ENCODE results near the gene NTMT2.

DNA sequence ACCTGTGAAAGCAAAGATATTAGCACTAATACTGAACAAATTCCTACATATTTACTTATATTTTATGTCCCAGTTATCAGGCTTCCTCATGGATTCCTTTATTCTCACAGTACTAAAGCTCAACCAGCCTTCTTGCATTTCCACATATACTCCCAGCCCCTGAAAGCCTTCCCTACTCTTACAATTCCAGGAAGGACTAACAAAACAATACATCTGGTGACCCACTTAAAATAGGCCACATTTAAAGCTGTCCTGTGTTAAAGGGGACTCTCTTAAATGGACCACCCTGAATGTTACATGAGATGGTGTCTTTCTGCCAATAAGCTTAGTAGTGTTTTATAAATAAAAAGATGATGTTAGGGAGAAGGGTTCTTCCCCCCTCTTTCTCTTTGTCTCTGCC is 54.4 kb downstream of the NTMT2 start:
- TF ChIP-seq, protein P1, sequence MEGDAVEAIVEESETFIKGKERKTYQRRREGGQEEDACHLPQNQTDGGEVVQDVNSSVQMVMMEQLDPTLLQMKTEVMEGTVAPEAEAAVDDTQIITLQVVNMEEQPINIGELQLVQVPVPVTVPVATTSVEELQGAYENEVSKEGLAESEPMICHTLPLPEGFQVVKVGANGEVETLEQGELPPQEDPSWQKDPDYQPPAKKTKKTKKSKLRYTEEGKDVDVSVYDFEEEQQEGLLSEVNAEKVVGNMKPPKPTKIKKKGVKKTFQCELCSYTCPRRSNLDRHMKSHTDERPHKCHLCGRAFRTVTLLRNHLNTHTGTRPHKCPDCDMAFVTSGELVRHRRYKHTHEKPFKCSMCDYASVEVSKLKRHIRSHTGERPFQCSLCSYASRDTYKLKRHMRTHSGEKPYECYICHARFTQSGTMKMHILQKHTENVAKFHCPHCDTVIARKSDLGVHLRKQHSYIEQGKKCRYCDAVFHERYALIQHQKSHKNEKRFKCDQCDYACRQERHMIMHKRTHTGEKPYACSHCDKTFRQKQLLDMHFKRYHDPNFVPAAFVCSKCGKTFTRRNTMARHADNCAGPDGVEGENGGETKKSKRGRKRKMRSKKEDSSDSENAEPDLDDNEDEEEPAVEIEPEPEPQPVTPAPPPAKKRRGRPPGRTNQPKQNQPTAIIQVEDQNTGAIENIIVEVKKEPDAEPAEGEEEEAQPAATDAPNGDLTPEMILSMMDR (optimal IDR thresholded peaks at IDR 0.05 in 1 of 3, IDR thresholded peaks at IDR 0.05 in 1 of 3, conservative IDR thresholded peaks at IDR 0.05 in 1 of 3; ENCODE audit: extremely low read depth in 1 of 3, insufficient read depth in 2 of 3, low read length in 3 of 3): no peak
- TF ChIP-seq EZH2 (IDR thresholded peaks at IDR 0.05; ENCODE audit: low read length): no peak
